ENCODE results near the gene SYT12.
A peak's percentile ranks its signal among the peaks of the same experiment; 100 is the strongest.

The SYT12 gene

DNA sequence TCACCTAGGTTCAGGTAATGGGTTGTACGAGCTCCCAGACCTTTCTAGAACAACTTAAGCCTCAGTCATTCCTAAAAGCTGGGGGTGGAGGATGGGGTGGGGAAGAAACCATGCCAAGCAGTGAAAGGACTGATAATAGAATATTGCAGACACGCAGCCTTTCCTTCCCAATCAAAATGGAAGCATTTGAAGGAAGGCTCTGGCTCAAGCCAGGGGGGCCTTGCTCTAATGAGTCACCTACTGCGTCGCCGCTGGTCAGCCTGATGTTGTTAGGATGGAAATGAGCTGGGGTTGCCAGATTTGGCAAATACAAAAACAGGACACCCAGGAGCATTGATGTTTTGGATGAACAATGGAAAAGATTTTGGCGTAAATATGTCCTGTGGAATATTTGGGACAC is 6.2 kb downstream of the SYT12 start:
- DNase-seq, result no peak

DNA sequence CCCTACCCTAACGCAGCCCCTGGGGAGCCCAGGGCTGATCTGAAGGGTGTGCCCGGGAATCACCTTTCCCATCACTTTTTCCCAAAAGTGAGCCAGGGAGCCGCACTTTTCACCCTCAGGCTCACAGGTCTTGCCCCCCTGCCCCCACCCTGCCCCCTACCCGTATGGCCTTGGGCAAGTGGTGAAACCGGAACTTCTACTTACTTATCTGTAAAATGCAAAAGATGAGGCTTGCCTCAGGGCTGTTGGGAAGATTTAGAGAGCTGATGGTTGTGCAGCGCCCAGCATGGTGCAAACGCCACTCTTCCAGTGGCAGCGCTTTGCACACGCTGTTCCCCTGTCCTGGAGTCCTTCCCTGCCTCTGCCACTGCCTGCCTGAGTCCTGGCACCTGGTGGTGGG is 8.0 kb downstream of the SYT12 start:
- DNase-seq, result no peak

DNA sequence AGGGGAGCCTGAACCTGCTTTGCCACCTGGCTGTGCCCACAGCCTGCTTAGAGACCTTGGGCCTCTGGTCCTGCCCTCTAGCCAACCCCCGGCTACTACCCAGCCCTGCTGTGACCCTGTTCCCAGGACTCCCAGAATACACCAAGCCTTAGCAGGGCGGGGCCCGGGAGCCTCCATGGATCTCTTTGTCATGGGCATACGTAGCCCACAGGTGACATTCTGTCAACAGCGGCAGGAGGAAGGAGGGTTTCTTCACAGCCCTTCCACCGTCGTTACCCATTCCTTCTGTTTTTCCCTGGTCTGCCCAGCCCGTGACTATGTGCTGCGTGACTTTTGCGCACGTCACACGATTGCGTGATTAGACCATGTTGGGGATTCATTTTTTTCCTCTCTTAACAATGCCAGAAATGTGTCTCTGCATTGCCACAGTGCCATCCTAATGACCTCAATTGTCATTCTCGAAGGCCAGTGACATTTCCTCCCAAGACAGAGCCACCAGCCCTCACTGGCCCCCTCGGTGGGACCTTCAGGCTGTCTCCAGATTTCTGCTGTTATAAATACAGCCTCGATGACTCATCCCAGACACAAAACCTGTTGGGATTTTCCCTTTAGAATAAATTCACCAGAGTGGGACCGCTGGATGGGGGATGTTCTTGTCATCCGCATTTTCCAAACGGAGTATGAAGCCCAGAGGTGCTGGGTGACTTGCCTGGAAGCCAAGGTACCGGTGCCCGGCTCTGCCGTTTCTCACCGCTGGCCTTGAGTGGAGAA is 9.0 kb downstream of the SYT12 start:
- DNase-seq, result no peak

DNA sequence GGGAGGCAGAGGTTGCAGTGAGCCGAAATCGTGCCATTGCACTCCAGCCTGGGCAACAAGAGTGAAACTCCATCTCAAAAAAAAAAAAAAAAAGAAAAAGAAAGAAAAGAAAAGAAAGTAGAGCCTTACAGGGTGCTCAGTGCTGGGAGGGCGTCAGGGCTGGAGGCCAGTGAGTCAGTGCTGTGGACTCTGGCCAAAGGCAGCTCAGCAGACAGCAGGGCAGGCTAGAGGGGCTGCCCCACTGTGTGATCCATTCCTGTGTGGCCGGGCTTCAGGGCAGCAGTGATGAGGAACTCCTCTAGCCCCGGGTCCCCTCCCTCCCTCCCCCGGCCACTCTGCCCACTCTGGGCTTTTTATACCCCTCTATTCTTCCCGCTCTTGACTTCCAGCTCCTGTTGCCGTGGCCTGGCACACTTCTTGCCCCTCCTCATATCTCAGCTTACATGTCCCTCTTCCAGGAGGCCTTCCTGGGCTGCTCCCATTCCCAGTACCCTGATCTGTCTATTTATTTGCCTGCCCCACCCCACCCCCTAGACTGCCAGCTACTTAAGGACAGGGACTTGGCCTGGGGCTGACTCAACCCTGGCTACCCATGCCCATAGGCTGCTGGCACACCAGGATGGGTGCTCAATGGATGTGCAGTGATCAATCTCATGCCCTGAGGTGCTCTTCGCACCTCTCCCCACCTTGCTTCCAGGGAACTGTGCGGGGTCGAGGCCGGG is 10.1 kb downstream of the SYT12 start:
- DNase-seq, result no peak

DNA sequence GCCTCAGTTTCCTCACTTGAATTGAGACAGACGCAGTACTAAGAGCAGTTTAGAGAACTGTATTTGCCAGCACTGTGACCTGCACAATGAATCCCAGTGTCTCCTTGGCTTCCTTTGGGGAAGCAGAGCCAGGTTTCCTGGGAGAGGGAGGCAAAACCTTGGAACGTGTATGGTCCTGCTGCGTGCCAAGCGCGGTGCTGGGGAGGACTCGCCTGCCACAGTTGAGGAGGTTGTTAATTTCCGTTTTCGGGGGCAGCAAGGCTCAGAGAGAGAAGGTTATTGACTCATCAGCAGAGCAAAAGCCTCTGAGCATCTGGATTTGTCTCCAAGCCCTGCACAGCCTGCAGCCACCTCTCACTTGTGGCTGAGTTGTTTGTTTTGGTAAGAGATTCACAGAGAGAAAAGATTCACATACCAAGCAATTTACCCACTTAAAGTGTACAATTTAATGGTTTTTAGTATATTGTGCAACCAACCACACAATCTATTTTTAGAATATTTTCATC is 10.8 kb downstream of the SYT12 start:
- no peak for DNase-seq

DNA sequence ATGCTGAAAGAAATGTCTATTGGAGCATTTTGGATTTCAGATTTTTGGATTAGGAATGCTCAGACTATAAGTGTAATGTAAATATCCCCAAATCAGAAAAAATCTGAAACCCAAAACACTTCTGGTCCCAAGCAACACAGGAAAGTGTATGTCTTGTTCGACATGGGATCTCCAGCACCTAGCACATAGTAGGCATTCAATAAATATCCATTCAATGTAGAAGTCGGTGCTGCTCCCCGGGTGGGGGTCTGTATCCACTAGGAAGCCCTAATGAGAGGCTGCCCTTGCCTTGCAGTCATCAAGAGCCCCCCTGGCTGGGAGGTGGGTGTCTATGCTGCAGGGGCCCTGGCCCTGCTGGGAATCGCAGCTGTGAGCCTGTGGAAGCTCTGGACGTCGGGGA is 11.4 kb downstream of the SYT12 start:
- DNase-seq, result no peak

DNA sequence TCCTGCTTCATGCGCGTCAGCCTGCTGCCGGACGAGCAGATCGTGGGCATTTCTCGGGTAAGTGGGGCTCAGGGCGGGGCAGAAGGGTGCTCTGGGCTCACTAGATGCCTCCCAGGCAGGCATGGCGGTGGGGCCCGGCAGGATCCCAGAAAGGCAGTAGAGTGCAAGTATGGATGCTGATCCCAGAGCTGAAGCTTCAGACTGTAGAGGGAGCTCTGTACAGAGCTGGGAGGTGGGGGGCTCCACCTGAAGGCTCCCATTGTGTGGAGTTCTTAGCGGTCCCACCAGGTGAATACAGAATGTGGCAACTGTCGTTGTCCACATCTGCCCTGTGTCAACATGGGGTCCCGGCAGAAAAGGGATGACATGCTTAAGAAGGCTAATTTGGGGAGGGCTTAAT is 17.2 kb downstream of the SYT12 start:
- no peak for DNase-seq

DNA sequence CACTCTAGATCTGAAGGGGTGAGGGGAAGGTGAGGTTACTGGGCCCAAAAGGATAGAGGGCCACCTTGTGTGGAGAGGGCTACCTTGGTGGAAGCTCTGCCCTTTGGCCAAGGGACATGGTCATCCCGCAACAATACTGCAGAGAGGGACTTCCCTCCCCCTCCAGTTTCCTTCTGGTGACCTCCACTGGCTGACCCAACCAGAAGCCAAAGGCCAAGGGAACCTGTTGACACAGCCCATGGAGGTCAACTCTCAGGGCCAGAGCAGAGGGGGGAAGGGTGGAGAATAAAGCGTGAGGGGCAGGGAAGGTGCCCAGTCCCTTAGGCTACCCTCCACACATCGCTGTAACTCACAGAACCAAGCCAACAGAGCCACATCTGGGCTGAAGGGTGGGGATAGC is 18.7 kb downstream of the SYT12 start:
- DNase-seq, result no peak

DNA sequence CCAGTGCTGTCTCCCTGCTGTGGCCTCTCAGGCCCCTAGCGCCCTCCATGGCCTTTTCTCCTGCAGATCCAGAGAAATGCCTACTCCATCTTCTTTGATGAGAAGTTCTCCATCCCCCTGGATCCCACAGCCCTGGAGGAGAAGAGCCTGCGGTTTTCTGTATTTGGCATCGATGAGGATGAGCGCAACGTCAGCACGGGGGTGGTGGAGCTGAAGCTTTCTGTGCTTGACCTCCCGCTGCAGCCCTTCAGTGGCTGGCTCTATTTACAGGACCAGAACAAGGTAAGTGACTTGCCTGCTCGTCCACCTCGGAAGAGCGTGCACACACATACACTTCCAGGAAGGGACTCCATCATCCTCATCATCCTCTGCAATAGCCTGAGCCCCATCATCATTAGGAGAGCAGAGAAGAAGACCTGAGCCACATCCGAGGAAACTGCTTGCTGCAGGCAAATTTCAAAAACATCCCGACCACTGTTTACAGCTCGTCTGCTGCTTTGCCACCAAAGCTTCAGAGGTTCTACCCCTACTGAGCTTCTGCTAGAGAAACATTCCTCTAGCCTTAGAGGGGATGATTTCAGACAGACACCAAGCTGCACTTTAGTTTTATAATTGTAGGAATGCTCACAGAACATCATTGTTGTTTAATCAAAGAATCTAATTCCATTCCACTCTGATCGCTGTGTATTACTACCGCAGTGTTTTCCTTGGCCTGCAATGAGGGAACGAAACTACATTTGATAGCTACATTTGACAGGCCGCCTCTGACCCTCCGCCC is 20.8 kb downstream of the SYT12 start:
- DNase-seq, result no peak

DNA sequence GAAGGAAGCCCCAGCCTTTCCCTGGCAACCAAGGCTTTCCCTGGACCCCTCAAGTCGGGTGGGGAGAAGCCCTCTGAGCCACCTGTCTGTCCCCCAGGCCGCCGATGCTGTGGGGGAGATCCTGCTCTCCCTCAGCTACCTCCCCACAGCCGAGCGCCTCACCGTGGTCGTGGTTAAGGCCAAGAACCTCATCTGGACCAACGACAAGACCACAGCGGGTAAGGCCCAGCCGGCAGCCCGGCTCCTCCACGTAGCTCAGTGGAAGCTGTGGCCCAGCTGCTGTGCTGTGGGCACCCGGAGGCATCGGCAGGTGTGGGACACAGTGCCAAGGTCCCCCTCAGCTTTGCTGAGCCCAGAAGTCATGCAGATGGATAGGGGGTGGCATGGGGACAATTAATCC is 21.6 kb downstream of the SYT12 start:
- no peak for DNase-seq

DNA sequence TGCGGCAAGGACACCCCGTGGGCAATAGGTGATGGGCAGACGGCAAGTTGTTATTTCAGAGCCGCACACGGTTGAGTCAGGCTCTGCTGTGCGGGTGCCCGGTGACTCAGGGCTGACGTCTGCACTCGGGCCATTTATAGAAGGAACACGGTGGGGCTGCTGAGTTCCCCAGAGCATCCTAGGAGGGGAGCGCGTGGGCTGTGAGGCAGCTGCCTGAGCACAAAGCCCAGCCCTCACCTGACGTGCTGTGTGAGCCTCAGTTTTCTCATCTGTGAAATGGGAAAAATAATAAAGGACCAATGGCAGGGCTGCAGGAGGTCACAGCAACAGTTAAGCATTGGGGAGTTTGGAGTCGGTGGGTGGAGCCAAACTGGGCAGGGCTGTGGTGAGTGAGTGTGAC is 22.4 kb downstream of the SYT12 start:
- DNase-seq, result no peak

DNA sequence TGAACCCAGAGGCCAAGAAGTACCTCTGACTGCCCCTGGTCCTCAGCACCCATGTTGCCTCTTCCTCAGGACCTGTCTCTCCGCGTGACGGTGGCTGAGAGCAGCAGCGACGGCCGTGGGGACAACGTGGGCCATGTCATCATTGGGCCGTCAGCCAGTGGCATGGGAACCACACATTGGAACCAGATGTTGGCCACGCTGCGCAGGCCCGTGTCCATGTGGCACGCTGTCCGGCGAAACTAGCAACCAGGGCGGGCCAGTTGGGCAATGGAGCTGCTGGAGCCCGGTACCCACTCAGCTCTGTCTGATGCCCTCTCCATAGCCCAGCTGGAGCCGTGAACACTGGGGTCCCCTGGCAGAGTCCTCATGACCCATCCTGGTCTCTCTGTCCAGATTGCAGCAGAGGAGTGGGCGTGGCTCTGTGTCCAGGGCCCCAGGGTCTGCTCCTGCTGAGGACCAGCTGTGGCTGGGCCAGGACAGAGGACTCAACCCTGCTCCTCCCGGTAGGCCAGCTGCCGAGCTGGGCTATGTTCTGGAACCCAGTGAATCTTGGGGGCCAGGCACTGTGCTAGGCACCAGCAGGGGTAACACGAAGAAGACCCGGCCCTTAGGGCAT is 25.7 kb downstream of the SYT12 start:
- no peak for DNase-seq

DNA sequence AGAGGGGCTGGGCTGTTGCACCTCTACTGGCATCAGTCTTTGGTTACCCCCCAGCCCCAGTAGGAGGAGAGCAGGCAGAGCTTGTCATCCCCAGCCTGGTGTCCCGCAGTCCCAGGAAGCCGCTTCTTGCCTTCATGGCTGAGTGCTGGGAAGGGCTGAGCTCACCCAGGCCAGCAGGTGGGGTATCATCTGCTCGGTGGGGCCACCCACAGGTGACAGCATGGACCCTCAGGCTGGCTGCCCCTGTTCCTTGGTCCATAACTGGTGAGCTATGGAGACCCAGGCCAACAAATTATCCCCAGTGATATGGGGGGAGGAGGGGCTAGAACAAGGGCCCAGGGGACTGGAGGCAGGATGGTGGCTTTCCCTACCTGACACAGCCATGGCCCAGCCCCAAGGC is 27.2 kb downstream of the SYT12 start:
- DNase-seq, result no peak

DNA sequence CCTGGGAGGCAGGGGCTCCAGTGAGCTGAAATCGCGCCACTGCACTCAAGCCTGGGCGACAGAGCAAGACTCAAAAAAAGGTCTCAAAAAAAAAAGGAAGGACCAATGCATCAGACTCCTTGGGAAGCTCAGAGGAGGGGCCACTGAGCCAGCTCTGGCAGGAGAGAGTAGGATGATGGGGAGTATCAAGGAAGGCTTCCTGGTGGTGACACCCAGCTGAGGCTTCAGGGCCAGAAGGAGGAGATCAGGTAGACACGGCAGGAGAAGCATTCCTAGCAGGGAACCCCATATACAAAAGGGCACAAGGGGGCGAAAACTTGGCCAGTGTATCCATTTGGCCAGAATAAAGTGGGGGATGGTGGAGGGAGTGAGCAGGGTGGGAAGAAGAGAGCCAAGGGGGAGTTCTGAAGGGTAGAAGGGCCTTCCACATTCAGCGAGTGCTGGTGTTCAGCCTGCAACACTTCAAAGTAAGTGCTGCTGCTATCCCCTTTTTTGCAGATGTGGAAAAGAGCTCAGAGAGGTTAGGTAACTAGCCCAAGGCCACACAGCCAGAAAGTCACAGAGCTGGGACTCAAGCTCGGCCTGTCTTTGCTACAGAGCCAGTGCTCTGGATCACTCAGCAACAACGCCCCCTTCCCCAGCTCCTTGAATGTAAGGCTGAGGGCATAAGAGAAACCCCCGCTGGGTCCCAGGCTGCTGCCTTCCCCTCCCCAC is 28.4 kb downstream of the SYT12 start:
- DNase-seq, result no peak

DNA sequence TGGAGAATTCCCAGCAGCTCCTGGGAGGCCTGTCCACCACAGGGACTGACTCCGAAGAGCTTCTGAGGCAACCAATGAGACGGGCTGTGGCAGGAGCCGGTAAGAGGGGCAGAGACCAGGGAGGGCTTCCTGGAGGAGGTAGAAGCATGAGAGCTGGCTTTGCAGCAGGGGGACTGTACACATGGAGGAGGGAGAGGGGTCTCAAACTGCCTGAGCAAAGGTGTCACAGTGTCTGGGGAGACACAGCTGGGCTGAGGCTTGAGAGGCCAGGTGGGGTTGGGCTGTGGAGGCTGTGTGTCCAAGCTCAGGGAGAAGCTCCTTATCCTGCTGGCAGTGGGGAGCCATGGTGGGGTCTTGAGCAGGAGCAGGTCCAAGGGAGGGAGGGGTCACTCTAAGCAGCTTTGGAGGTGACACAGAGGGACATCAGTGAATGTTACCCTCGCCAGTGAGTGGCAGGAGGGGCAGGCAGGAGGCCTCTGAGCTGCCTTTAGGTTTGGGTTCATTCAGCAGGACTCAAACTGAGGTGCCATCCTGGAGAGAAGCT is 29.1 kb downstream of the SYT12 start:
- no peak for DNase-seq

DNA sequence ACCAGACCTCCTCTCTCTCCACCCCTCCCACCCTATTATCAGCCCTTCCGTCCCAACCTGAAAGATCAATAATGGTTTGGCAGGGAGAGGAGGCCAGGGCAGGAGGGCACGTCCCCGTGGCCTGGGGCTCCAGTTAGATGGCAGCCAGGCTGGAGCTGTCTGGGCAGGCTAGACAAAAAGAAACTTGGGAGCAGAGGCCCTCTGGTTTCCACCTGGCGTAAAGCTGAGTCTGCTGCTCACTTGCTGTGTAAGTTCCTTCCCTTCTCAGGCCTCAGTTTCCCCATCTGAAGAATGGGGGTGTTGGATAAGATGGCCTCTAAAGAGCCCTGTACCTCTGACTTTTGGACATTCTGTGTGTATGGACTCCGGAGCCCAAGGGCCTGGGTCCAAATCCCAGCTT is 30.0 kb downstream of the SYT12 start:
- DNase-seq, result no peak

DNA sequence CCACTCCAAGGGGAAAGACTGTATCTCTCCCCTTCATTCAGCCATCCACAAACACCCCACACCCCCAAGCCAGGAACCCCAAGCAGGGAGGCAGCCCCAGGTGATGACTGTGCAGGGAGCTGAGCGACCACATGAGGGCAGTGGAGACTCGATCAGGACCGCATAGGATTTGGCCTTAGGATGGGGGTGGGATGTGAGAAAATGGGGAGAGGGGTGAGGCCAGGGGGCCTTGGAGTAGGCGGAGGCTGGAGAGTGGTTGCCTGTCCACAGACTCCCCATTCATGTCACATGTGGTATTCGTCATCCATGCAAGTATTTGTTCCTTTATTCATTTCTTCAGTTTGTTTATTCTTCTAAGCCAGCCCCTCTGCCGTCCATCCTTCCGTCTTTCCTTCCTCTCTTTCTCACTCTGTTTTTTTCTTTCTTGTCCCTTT is 31.0 kb downstream of the SYT12 start:
- peak in 1 of 2 donors; percentile 24 for DNase-seq

DNA sequence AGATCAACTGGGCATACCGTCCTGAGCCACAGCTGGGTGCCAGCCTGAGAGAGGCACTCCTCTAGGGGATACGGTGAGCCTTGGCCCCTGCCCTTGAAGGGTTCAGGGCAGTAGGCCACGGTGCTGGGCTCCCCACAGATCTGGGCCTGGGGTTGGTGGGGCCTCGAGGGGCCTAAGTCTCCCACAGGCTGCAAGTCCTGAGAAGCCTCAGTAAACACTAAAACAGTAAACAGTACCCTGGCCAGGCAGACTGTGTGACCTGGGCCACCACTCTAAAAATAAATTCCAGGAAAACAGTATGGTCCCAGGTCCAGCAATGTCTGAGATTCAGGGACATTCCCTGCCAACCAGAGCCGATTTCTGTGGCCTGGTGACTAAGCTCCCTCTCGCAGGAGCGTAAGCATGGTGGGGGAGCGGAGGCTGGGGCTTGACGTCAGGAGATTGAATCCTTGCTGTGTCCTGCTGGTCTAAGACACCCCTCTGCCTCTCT is 31.5 kb downstream of the SYT12 start:
- DNase-seq, result no peak

DNA sequence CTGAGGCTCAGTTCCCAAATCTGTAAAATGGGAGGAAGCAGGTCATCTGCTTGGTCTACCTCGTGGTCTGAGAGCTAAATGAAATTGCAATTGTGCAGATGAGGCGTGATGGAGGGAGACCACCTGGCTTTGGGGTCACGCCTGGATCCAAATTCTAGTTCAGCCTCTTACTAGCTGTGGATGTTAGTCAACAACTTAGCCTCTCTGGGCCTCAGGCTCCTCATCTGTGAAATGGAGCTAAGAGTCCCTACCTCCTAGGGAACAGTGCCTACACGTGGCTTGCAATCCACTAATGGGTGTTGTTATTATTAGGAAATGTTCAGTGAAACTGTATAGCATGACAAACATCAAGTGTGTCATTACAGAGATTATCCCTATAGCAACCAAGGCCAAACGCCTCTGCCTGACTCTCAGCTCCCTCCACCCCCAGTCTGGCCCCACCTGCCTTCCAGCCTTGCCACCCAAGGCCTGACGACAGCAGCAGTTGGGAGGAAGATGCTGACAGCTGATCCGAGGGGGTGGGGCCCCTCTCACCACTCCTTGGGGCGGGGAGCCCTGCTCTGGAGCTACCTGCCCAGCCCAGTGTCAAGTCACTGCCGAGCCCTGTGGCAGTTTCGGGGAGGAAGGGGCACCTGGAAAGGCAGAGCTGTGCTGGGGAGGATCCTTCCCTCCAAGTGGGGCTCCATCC is 32.0 kb downstream of the SYT12 start:
- DNase-seq, result no peak

DNA sequence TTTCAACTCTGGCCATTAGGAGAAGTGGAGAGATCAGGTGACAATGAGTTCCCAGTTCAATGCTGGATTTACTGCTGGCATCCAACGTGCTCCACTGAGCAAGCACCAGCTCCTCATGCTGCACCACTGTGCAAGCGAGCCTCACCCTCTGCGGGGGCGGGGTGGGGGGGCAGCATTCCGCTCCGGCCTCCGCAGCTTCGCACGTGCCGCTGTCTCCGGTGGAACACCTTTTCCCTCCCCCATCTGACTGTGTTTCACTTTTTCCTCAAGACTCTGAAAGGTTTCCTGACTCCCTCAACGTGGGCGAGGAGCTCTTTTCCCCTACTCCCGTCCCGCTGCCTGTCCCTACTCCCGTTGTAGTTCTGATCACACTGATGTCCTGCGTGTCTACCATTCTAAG is 32.9 kb downstream of the SYT12 start:
- DNase-seq, result no peak
